Astrocyte (in vitro differentiated cells and primary cell): ENCODE data around the gene CADM4.

Experiments used
- CTCF ChIP-seq: IDR thresholded peaks from 2 replicates; pipeline ENCODE4 v1.5.1; 2011; ENCODE audit warnings: low read depth, mild to moderate bottlenecking, inconsistent platforms, low read length, moderate library complexity; ENCODE audit not compliant: insufficient read depth
- EZH2 ChIP-seq: IDR thresholded peaks from 2 replicates; pipeline ENCODE4 v1.6.1; 2012; ENCODE audit warnings: mild to moderate bottlenecking, low read length, inconsistent platforms; ENCODE audit not compliant: insufficient read depth

- TF ChIP-seq CTCF (no peak), EZH2 (no peak)
Observed at GRCh38 chr19:43688059-43688701, 48.5 kb upstream of the CADM4 start.
